Measurements from ENCODE around the gene NEDD8. TPM values are rescaled to one million over a fixed set of nuclear protein-coding genes. Genes with fewer than 3 reads are reported as not detected.

Gene NEDD8
- total RNA-seq, 1 experiment from 2014 or later, result 178 TPM

GRCh38 chr14:24278424-24278823 lies 46.3 kb upstream of the NEDD8 start:
- no peaks in the 10 kb centered on the region for H3K36me3 ChIP-seq (ENCODE audit: control insufficient read depth in 1 of 2, insufficient read depth in 2 of 2, low read length in 2 of 2)
- DNase-seq (ENCODE audit: low read depth, low spot score) (no peak), ATAC-seq (no peak)
- H3K9me2 ChIP-seq (ENCODE audit: insufficient read depth), result no peaks in the 10 kb centered on the region
- no peak overlapping the region for H2AFZ ChIP-seq (ENCODE audit: low read depth, low read length, poor library complexity, severe bottlenecking)
- H4K20me1 ChIP-seq (ENCODE audit: insufficient read depth), result no peaks in the 10 kb centered on the region
- no TSS peak for BruUV-seq (replicated peaks)
- H3K4me2 ChIP-seq (ENCODE audit: low read length), result no peak overlapping the region
- no peak overlapping the region for H3K9ac ChIP-seq (ENCODE audit: low read length)
- no peak overlapping the region for H3K27ac ChIP-seq (ENCODE audit: low read depth, low read length)
- RAD21 ChIA-PET (ENCODE audit: low non-redundant PET in 1 of 2, low total read pairs in 2 of 2, uncharacterized antibody in 2 of 2, unreplicated experiment in 2 of 2), result no interaction called here
- peaks cover 4% of the 10 kb centered on the region in 2 experiments; a peak in 1 of 4 replicates for H3K4me1 ChIP-seq (ENCODE audit: control insufficient read depth in 1 of 2, insufficient read depth in 2 of 2, low read length in 2 of 2)
- TF ChIP-seq TCF7L2 (IDR thresholded peaks at IDR 0.05; ENCODE audit: borderline replicate concordance, extremely low read depth, insufficient read depth, insufficient read length), result no peak
- no peak for TF ChIP-seq CEBPB (IDR thresholded peaks at IDR 0.05; ENCODE audit: low read depth)
- TF ChIP-seq CTCF (IDR thresholded peaks at IDR 0.05 in 2 of 3, conservative IDR thresholded peaks at IDR 0.05 in 1 of 3; ENCODE audit: borderline replicate concordance in 1 of 3, insufficient read depth in 1 of 3, low read depth in 2 of 3, low read length in 2 of 3), result no peak
- no peak for TF ChIP-seq ATF3 (IDR thresholded peaks at IDR 0.05)
- POLR2A ChIA-PET, result no interaction called here
- CTCF ChIA-PET, result interaction anchor here (1.3 kb wide), 1 partner anchor 31 kb away, joined by 3 read pairs; no protein-coding TSS in a partner anchor
- no peaks in the 10 kb centered on the region for H3K9me3 ChIP-seq (ENCODE audit: control insufficient read depth in 1 of 2, insufficient read depth in 1 of 2, low read depth in 1 of 2, low read length in 2 of 2)
- H3K79me2 ChIP-seq (ENCODE audit: insufficient read depth, low read length), result no peaks in the 10 kb centered on the region
- H3K4me3 ChIP-seq (replicated peaks in 1 of 2; ENCODE audit: low read depth in 1 of 2, low read length in 2 of 2), result no peak overlapping the region
- intact Hi-C loops (cut with micrococcal nuclease), result no loop called here
- H3K27me3 ChIP-seq (ENCODE audit: insufficient read depth, low read length), result no peaks in the 10 kb centered on the region

- no peak overlapping the region for H3K4me2 ChIP-seq (ENCODE audit: low read length)
- DNase-seq (ENCODE audit: low read depth, low spot score) (no peak), ATAC-seq (no peak)
- H3K4me3 ChIP-seq (replicated peaks in 1 of 2; ENCODE audit: low read depth in 1 of 2, low read length in 2 of 2), result no peak overlapping the region
- no peaks in the 10 kb centered on the region for H3K9me2 ChIP-seq (ENCODE audit: insufficient read depth)
- intact Hi-C loops (cut with micrococcal nuclease), result no loop called here
- POLR2A ChIA-PET, result no interaction called here
- H3K9me3 ChIP-seq (ENCODE audit: control insufficient read depth in 1 of 2, insufficient read depth in 1 of 2, low read depth in 1 of 2, low read length in 2 of 2), result no peaks in the 10 kb centered on the region
- no peaks in the 10 kb centered on the region for H3K27me3 ChIP-seq (ENCODE audit: insufficient read depth, low read length)
- TF ChIP-seq CEBPB (IDR thresholded peaks at IDR 0.05; ENCODE audit: low read depth) (no peak), EZH2phosphoT487 (IDR thresholded peaks at IDR 0.05; ENCODE audit: borderline replicate concordance) (no peak), ELF1 (IDR thresholded peaks at IDR 0.05; ENCODE audit: borderline replicate concordance, low read depth) (no peak), FOSL1 (IDR thresholded peaks at IDR 0.05; ENCODE audit: low read depth) (no peak), RAD21 (IDR thresholded peaks at IDR 0.05; ENCODE audit: low read depth) (no peak), TCF7L2 (IDR thresholded peaks at IDR 0.05; ENCODE audit: borderline replicate concordance, extremely low read depth, insufficient read depth, insufficient read length) (no peak), SP1 (IDR thresholded peaks at IDR 0.05; ENCODE audit: low read depth) (no peak)
- H3K27ac ChIP-seq (ENCODE audit: low read depth, low read length), result no peak overlapping the region
- H3K9ac ChIP-seq (ENCODE audit: low read length), result no peak overlapping the region
- no TSS peak for BruUV-seq (replicated peaks)
- H3K36me3 ChIP-seq (ENCODE audit: control insufficient read depth in 1 of 2, insufficient read depth in 2 of 2, low read length in 2 of 2), result no peaks in the 10 kb centered on the region
- no peaks in the 10 kb centered on the region for H4K20me1 ChIP-seq (ENCODE audit: insufficient read depth)
- H3K79me2 ChIP-seq (ENCODE audit: insufficient read depth, low read length), result no peaks in the 10 kb centered on the region
- CTCF ChIA-PET, result no interaction called here
- H2AFZ ChIP-seq (ENCODE audit: low read depth, low read length, poor library complexity, severe bottlenecking), result no peak overlapping the region
- RAD21 ChIA-PET (ENCODE audit: low non-redundant PET in 1 of 2, low total read pairs in 2 of 2, uncharacterized antibody in 2 of 2, unreplicated experiment in 2 of 2), result no interaction called here
- peaks cover 4 to 5% of the 10 kb centered on the region in 2 experiments; a peak in 1 of 4 replicates for H3K4me1 ChIP-seq (ENCODE audit: control insufficient read depth in 1 of 2, insufficient read depth in 2 of 2, low read length in 2 of 2)
These were observed 45.6 kb upstream of the NEDD8 start for GRCh38 chr14:24277606-24278321.

Data from HCT116 (cell line).